Effector CD8-positive, alpha-beta T cell (primary cell): Measurements from ENCODE around the gene HGD.

Experiments used
- DNase-seq: peaks from one replicate; lab custom pipeline; 2025; lab: John Stamatoyannopoulos, UW

Gene HGD

DNA sequence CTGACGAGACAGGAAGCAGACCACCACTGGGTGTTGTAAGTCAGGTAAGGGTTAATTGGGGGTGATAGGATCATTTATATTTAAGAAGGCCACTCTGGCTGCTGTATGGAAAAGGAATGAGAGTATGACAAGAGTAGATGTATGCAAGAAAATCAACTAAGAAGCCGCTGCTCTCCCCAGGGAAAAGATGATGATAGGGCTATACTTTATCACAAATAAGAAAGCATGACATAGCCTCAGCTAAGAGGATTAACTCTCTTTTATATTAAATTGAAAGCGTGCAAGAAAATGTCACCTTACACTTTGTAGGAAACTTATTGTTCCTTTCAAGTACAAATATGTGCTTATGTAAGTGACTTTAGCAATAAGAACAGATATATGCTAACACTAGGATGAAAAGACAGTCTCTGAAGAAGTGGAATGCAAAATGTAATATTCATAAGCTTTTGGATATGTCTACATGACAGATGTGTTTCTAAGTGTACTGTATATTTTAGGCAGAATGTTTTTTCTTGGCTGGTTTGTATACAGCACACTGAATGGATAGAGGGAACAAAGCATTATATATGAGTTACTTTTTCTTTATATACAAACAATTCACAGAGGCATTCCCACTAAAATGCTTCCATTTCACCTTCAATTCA lies 94.6 kb downstream of the HGD start:
- DNase-seq, result no peak
